GM08714 (cell line): Measurements from ENCODE around the gene LMBR1.
"Not testable (repeated sequence)": the region's sequence is repeated elsewhere in the genome, so short reads cannot be mapped to it uniquely, and the experiment has no call there.

Source experiments
- H3K4me3 ChIP-seq: fragments of 200-500 bp; sonication (Bioruptor generic); 2 replicates; pipeline ENCODE4 v1.5.1; 2014; ENCODE audit warnings: mild to moderate bottlenecking, low read length, inconsistent platforms
- ZNF274 ChIP-seq: IDR thresholded peaks from 2 replicates; pipeline ENCODE4 v1.6.1; 2012; ENCODE audit warnings: mild to moderate bottlenecking, low read depth, low read length

LMBR1 gene

DNA sequence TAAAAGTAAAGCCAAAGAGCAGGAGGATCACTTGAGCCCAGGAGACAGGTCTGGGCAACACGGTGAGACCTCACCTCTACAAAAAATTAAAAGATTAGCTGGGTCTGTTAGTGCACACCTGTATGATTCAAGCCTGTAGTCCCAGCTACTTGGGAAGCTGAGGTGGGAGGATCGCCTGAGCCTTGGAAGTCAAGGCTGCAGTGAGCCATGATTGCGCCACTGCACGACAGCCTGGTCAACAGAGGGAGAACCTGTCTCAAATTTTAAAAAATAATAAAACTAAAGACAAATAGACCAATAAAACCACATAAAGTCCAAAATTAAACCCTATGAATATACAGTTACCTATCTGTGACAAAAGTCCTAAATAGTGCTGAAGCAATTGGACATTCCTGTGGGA lies 3.2 kb downstream of the LMBR1 start:
- TF ChIP-seq ZNF274: no peak
- H3K4me3 ChIP-seq: no peak overlapping the region

DNA sequence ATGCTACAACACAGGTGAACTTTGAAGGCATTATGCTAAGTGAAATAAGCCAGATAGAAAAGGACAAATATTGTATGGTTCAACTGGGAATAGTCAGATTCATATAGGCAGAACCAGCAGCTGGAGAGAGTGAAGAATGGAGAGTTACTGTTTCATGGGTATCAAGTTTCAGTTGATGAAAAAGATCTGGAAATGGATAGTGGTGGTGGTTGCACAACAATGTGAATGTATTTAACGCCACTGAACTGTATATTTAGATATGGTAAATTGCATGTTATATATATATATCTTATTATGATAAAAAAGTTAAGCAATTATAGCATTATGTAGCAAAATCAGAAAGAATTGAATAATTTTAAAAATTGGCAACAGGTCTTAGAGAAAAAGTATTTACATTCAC lies 3.9 kb downstream of the LMBR1 start:
- no peak overlapping the region for H3K4me3 ChIP-seq
- TF ChIP-seq ZNF274: no peak

DNA sequence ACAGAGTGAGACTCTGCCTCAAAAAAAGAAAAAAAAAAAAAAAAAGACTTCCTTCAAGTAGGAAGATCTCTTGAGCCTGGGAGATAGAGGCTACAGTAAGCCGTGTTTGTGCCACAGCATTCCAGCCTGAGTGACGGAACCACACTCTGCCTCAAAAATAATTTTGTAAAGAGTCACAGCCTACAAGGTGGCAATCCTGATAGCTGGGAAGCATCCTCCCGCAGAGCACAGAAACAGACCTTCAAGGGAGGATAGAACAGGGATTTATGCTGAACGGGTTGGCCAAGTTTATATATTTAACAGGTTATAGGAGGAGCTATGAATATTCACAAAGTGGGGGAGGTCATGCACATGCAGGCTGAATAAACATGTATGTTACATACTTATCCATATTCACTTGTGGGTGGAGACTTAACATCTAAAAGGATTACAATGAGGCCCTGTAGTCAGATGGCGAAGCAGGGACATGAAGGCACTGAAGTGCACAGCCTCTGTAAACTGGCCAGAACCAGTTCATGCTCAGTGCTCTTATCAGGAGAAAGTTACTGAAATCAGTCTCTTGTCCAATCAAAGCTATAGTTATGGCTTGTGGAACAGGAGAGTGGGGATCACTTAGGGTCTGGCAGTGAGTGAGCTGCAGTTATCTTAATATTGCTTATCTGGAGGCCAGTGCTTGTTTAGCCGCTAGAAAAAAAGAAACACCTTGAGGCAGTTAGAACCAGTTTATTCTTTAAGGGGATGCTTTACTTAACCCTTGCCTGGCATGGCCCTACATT lies 6.8 kb downstream of the LMBR1 start:
- no peak overlapping the region for H3K4me3 ChIP-seq
- TF ChIP-seq ZNF274: no peak

- no peak for TF ChIP-seq ZNF274
- H3K4me3 ChIP-seq: no peak overlapping the region
Observed at GRCh38 chr7:156881679-156882078, 11.3 kb downstream of the LMBR1 start.

DNA sequence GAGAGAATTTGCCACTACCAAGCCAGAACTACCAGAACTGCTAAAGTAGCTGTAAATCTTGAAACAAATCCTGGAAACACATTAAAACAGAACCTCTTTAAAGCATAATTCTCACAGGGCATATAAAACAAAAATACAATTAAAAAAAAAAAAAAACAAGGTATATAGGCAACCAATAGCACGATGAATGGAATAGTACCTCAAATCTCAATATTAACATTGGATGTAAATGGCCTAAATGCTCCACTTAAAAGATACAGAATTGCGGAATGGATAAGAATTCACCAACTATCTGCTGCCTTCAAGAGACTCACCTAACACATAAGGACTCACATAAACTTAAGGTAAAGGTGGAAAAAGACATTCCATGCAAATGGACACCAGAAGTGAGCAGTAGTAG lies 17.2 kb downstream of the LMBR1 start:
- no peak overlapping the region for H3K4me3 ChIP-seq
- TF ChIP-seq ZNF274: no peak

GRCh38 chr7:156868363-156868762 lies 24.6 kb downstream of the LMBR1 start:
- not testable (repeated sequence) for H3K4me3 ChIP-seq

DNA sequence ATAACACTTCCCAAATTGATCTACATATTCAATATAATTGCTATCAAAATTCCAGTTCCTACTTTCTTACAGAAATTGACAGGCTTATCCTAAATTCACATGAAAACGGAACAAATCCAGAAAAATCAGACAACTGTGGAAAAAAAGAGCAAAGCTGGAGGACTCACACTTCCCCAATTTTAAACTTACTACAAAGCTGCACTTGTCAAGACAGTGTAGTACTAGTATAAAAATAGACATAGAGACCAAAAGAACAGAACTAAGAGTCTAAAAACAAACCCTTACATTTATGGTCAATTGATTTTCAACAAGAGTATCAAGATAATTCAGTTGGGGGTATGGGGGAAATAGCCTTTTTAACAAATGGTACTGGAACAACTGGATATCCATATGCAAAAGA lies 27.5 kb downstream of the LMBR1 start:
- H3K4me3 ChIP-seq: no peak overlapping the region
- no peak for TF ChIP-seq ZNF274

DNA sequence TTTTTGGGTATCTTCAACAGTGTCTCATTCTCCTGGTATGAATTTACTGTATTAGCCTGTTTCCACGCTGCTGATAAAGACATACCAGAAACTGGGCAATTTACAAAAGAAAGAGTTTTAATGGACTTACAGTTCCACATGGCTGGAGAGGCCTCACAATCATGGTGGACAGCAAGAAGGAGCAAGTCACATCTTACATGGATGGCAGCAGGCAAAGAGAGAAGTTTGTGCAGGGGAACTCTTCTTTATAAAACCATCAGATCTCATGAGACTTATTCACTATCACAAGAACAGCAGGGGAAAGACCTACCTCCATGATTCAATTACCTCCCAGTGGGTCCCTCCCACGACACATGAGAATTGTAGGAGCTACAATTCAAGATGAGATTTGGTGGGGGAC lies 31.0 kb downstream of the LMBR1 start:
- not testable (repeated sequence) for H3K4me3 ChIP-seq

- H3K4me3 ChIP-seq: no peak overlapping the region
- TF ChIP-seq ZNF274: no peak
Observed at GRCh38 chr7:156861212-156861611, 31.8 kb downstream of the LMBR1 start.

GRCh38 chr7:156860099-156860498 lies 32.9 kb downstream of the LMBR1 start:
- H3K4me3 ChIP-seq: not testable (repeated sequence)

DNA sequence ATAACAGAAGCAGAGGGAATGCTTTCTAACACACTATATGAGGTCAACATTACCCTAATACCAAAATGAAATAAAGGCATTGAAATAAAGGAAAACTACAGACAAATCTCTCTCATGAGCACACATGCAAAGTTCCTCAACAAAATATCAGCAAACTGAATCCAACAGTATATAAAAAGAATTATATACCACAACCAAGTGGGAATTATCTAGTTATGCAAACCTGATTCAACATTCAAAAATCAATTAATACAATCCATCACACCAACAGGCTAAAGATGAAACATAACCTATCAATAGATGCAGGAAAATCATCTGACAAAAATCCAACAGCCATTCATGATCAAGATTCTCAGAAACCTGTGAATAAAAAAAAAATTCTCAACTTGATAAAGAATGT lies 34.5 kb downstream of the LMBR1 start:
- H3K4me3 ChIP-seq: no peak overlapping the region
- no peak for TF ChIP-seq ZNF274

DNA sequence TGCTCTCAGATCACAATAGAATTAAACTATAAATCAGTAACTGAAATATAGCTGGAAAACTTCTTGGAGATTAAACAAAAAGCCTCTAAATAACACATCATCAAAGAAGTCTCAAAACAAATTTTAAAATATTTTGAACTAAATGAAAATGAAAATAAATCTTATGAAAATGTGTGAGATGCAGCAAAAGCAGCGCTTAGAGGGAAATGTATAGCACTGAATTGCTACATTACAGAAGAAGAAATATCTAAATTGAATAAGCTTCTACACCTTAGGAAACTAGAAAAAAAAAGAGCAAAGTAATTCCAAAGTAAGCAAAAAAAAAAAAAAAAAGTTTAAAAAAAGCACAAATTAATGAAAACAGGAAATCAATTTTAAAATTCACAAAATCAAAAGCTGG lies 35.2 kb downstream of the LMBR1 start:
- no peak overlapping the region for H3K4me3 ChIP-seq
- no peak for TF ChIP-seq ZNF274

DNA sequence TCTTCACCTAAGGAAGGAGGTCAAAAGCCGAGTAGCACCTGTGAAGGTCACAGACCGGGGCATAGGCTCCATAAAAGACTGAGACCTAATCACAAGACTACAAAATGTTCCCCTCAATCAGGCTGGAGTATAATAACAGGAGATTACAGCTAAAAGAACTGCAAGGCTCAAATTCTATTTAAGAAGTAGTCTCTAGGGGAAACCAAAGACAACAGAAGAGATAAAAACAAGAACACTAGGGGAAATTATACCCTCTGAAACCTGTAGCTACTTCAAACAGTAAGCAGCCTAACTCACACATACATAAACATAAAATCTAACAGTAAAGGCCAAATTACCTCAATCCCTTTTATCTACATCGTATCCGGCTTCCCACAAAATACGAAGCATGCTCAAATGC lies 38.3 kb downstream of the LMBR1 start:
- no peak overlapping the region for H3K4me3 ChIP-seq
- no peak for TF ChIP-seq ZNF274

GRCh38 chr7:156848979-156849378 lies 44.0 kb downstream of the LMBR1 start:
- no peak overlapping the region for H3K4me3 ChIP-seq
- TF ChIP-seq ZNF274: no peak

GRCh38 chr7:156845379-156846101 lies 47.4 kb downstream of the LMBR1 start:
- no peak overlapping the region for H3K4me3 ChIP-seq
- no peak for TF ChIP-seq ZNF274

- not testable (repeated sequence) for H3K4me3 ChIP-seq
Observed at GRCh38 chr7:156843582-156843981, 49.4 kb downstream of the LMBR1 start.

- TF ChIP-seq ZNF274: no peak
Observed at GRCh38 chr7:156843157-156843556, 49.8 kb downstream of the LMBR1 start.

More at GRCh38 chr7:156843157-156843556, 49.8 kb downstream of the LMBR1 start:
- H3K4me3 ChIP-seq: no peak overlapping the region
